Vagina (tissue), 2 donors: ENCODE results near the gene ZNF385B. TPM values are rescaled to one million over a fixed set of nuclear protein-coding genes. Genes with fewer than 3 reads are reported as not detected.

Experiments used
- DNase-seq, 2 donors: peaks; one replicate each; pipeline ENCODE4 v3.0.0-alpha.2; 2017; ENCODE audit errors: extremely low spot score in 2 of 2
- H3K27ac ChIP-seq: fragments of 200-600 bp; sonication (generic); one replicate; pipeline ENCODE4 v1.5.1; 2019
- H3K27me3 ChIP-seq: fragments of 200-600 bp; sonication (generic); one replicate; pipeline ENCODE4 v1.5.1; 2019
- H3K36me3 ChIP-seq, 2 donors: fragments of 200-600 bp; sonication (generic); one replicate each; pipeline ENCODE4 v1.5.1; 2017 to 2019
- H3K4me1 ChIP-seq: fragments of 200-600 bp; sonication (generic); one replicate; pipeline ENCODE4 v1.5.1; 2019
- H3K4me3 ChIP-seq, 2 donors: fragments of 200-600 bp; sonication (generic); 1 replicate in 1 of 2; 2 replicates in 1 of 2; pipeline ENCODE4 v1.5.1; 2016 to 2019
- H3K9me3 ChIP-seq: fragments of 200-600 bp; sonication (generic); one replicate; pipeline ENCODE4 v1.5.1; 2019
- POLR2A ChIP-seq, 2 donors: fragments of 450-650 bp; IDR thresholded peaks; one replicate each; pipeline ENCODE4 v1.6.1; 2017; ENCODE audit warnings: antibody characterized with exemption in 2 of 2, mild to moderate bottlenecking in 2 of 2, moderate library complexity in 2 of 2
- POLR2AphosphoS5 ChIP-seq, 2 donors: sonication (generic); formaldehyde crosslinking; IDR thresholded peaks; one replicate each; pipeline ENCODE4 v1.9.0; 2017; ENCODE audit warnings: antibody characterized with exemption in 2 of 2, mild to moderate bottlenecking in 2 of 2, low read depth in 1 of 2; ENCODE audit not compliant: insufficient read depth in 1 of 2
- intact Hi-C: fragments of 100-400 bp; cut with DNase I; formaldehyde crosslinking; loops from one replicate; pipeline ENCODE4 v1.15.1; 2023
- total RNA-seq: library from RNA; depleted of rRNA; stranded (reverse); fragments of >200 nt; gene quantifications from one replicate; pipeline ENCODE4 v1.2.3, GENCODE V29; 2016
- TF ChIP-seq, protein P1 (sequence below), 3 experiments: fragments of 450-650 bp in 2 of 3; fragments of 200-600 bp in 1 of 3; sonication (generic) in 1 of 3; IDR thresholded peaks; one replicate each; pipeline ENCODE4 v1.5.1; 2017 to 2019; ENCODE audit warnings: antibody characterized with exemption in 3 of 3, mild to moderate bottlenecking in 2 of 3, moderate library complexity in 2 of 3

Gene ZNF385B
- total RNA-seq, 1 donor from 2014 or later: 11.5 TPM

GRCh38 chr2:179437430-179437829 is 424.0 kb downstream of the ZNF385B start:
- TF ChIP-seq, protein P1, sequence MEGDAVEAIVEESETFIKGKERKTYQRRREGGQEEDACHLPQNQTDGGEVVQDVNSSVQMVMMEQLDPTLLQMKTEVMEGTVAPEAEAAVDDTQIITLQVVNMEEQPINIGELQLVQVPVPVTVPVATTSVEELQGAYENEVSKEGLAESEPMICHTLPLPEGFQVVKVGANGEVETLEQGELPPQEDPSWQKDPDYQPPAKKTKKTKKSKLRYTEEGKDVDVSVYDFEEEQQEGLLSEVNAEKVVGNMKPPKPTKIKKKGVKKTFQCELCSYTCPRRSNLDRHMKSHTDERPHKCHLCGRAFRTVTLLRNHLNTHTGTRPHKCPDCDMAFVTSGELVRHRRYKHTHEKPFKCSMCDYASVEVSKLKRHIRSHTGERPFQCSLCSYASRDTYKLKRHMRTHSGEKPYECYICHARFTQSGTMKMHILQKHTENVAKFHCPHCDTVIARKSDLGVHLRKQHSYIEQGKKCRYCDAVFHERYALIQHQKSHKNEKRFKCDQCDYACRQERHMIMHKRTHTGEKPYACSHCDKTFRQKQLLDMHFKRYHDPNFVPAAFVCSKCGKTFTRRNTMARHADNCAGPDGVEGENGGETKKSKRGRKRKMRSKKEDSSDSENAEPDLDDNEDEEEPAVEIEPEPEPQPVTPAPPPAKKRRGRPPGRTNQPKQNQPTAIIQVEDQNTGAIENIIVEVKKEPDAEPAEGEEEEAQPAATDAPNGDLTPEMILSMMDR (IDR thresholded peaks at IDR 0.05): no peak
- TF ChIP-seq POLR2A (IDR thresholded peaks at IDR 0.05) (no peak), POLR2AphosphoS5 (IDR thresholded peaks at IDR 0.05; ENCODE audit: insufficient read depth in 1 of 2, low read depth in 1 of 2) (no peak)
- no peak for DNase-seq
- Histone ChIP-seq H3K36me3 (no peaks in the 10 kb centered on the region), H3K27ac (no peak overlapping the region), H3K27me3 (no peaks in the 10 kb centered on the region), H3K4me1 (no peaks in the 10 kb centered on the region), H3K4me3 (no peak overlapping the region), H3K9me3 (no peaks in the 10 kb centered on the region)
- intact Hi-C loops: no loop called here

DNA sequence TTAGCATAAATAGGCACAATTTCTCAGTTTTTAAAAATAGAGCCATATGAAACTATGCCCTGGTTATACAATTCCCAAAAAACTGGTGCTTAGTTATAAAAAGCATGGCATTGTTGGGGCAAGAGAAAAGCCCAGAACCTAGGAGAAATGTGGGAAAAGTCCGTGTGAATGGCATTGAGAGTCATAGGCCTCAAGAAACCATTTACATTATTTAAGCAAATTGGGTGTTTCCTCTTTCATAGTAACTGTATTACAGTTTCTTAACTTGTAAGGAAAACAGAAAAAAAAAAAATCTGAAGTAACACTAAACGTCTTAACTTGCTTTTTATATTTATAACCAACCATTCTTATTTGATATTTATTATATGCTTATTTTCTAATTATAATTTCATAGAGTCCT is 425.8 kb downstream of the ZNF385B start:
- no peaks in the 10 kb centered on the region for H3K27me3 ChIP-seq
- TF ChIP-seq, protein P1 (IDR thresholded peaks at IDR 0.05): no peak
- no peak for TF ChIP-seq POLR2AphosphoS5 (IDR thresholded peaks at IDR 0.05; ENCODE audit: insufficient read depth in 1 of 2, low read depth in 1 of 2)
- no peaks in the 10 kb centered on the region for H3K36me3 ChIP-seq
- H3K27ac ChIP-seq: no peak overlapping the region
- no peak overlapping the region for H3K4me3 ChIP-seq
- no peaks in the 10 kb centered on the region for H3K9me3 ChIP-seq
- no peaks in the 10 kb centered on the region for H3K4me1 ChIP-seq
- intact Hi-C loops: no loop called here
- no peak for DNase-seq

DNA sequence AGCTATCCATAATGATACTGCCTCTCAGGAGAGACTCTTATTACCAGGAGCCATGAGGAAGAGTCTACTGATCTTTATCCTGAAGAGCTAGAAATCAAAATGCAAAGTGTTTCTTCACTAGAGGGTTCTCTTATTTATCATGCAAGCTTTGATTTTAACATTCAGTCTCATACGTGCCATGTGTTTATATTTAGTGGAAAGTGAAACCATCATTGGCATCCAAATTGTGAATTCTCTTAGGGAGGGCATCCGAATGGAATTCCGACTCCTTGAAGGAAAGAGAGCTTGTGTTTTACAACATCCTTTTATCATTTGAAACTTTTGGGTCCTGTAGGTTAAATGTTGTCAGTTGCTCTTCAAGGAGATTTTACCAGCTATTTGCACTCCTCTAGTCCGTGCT is 426.4 kb downstream of the ZNF385B start:
- DNase-seq: no peak
- Histone ChIP-seq H3K36me3 (no peaks in the 10 kb centered on the region), H3K27me3 (no peaks in the 10 kb centered on the region), H3K9me3 (no peaks in the 10 kb centered on the region), H3K4me3 (no peak overlapping the region), H3K27ac (no peak overlapping the region), H3K4me1 (no peaks in the 10 kb centered on the region)
- intact Hi-C loops: no loop called here
- TF ChIP-seq POLR2A (IDR thresholded peaks at IDR 0.05) (no peak), POLR2AphosphoS5 (IDR thresholded peaks at IDR 0.05; ENCODE audit: insufficient read depth in 1 of 2, low read depth in 1 of 2) (no peak)
- TF ChIP-seq, protein P1 (IDR thresholded peaks at IDR 0.05): no peak

GRCh38 chr2:179434357-179434756 is 427.1 kb downstream of the ZNF385B start:
- intact Hi-C loops: no loop called here
- Histone ChIP-seq H3K4me1 (peaks cover 3% of the 10 kb centered on the region), H3K9me3 (no peaks in the 10 kb centered on the region), H3K27ac (no peak overlapping the region), H3K4me3 (no peak overlapping the region), H3K36me3 (no peaks in the 10 kb centered on the region), H3K27me3 (no peaks in the 10 kb centered on the region)
- TF ChIP-seq POLR2AphosphoS5 (IDR thresholded peaks at IDR 0.05; ENCODE audit: insufficient read depth in 1 of 2, low read depth in 1 of 2): no peak
- no peak for DNase-seq

GRCh38 chr2:179432751-179433150 is 428.7 kb downstream of the ZNF385B start:
- DNase-seq: no peak
- Histone ChIP-seq H3K36me3 (no peaks in the 10 kb centered on the region), H3K27me3 (no peaks in the 10 kb centered on the region), H3K9me3 (no peaks in the 10 kb centered on the region), H3K4me3 (no peak overlapping the region), H3K4me1 (peaks cover 11% of the 10 kb centered on the region), H3K27ac (no peak overlapping the region)
- intact Hi-C loops: no loop called here
- TF ChIP-seq, protein P1 (IDR thresholded peaks at IDR 0.05): no peak

- no peak overlapping the region for H3K4me3 ChIP-seq
- TF ChIP-seq POLR2A (IDR thresholded peaks at IDR 0.05): no peak
- intact Hi-C loops: loop anchor here (5.0 kb wide), 1 partner anchor 323 kb away; no protein-coding TSS in a partner anchor
Measured at GRCh38 chr2:179429597-179429996, 431.8 kb downstream of the ZNF385B start.

More at GRCh38 chr2:179429597-179429996, 431.8 kb downstream of the ZNF385B start:
- Histone ChIP-seq H3K36me3 (no peaks in the 10 kb centered on the region), H3K27ac (no peak overlapping the region), H3K4me1 (peaks cover 11% of the 10 kb centered on the region), H3K27me3 (no peaks in the 10 kb centered on the region), H3K9me3 (no peaks in the 10 kb centered on the region)
- DNase-seq: no peak
